ENCODE data around the gene MYO9A. TPM values are rescaled to one million over a fixed set of nuclear protein-coding genes. Genes with fewer than 3 reads are reported as not detected.

Gene MYO9A
- total RNA-seq, 4 donors from 2014 or later = 88.5 to 183 (median 115) TPM

DNA sequence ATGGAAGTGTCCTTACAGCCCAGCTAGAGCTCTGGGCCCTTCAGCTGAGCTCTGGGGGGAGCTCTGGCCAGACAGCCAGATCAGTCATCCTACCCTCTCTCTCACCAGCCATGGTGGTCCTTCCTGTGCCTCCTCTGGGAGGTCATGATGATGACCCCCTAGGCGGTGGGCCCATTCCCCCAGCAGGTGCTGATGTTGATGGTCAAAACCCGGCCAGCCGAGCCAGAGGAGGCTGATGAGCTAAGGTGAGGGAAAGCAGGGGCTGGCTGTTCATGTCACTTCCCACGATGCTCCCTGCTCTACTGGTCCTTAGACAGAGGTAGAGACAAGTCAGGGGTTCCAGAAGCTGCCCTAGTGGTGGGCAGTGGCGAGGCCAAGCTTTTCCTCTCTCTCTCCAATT lies 44.6 kb upstream of the MYO9A start:
- intact Hi-C loops (cut with DNase I) = no loop called here
- H3K36me3 ChIP-seq = no peaks in the 10 kb centered on the region
- WGBS, 2 donors = 96 to 97% methylated on average over 5 of the region's 5 CpGs
- peak overlapping the region in 2 of 3 donors; percentile 76 to 77 for H3K27ac ChIP-seq
- H3K9me3 ChIP-seq = no peaks in the 10 kb centered on the region
- TF ChIP-seq, protein P1, sequence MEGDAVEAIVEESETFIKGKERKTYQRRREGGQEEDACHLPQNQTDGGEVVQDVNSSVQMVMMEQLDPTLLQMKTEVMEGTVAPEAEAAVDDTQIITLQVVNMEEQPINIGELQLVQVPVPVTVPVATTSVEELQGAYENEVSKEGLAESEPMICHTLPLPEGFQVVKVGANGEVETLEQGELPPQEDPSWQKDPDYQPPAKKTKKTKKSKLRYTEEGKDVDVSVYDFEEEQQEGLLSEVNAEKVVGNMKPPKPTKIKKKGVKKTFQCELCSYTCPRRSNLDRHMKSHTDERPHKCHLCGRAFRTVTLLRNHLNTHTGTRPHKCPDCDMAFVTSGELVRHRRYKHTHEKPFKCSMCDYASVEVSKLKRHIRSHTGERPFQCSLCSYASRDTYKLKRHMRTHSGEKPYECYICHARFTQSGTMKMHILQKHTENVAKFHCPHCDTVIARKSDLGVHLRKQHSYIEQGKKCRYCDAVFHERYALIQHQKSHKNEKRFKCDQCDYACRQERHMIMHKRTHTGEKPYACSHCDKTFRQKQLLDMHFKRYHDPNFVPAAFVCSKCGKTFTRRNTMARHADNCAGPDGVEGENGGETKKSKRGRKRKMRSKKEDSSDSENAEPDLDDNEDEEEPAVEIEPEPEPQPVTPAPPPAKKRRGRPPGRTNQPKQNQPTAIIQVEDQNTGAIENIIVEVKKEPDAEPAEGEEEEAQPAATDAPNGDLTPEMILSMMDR (IDR thresholded peaks at IDR 0.05) = no peak
- no peak for TF ChIP-seq POLR2A (IDR thresholded peaks at IDR 0.05)
- no peak for DNase-seq
- H3K27me3 ChIP-seq = no peaks in the 10 kb centered on the region
- no peak overlapping the region for H3K4me3 ChIP-seq (replicated peaks in 1 of 3)
- H3K4me1 ChIP-seq = peaks cover 6 to 14% of the 10 kb centered on the region in 2 donors

- 75 to 85% methylated on average over 7 of the region's 7 CpGs for WGBS, 2 donors
These were observed 43.6 kb upstream of the MYO9A start for GRCh38 chr15:72161361-72162132.

GRCh38 chr15:72160696-72161245 lies 42.8 kb upstream of the MYO9A start:
- no peaks in the 10 kb centered on the region for H3K9me3 ChIP-seq
- 91 to 93% methylated on average over 3 to 5 of the region's 5 CpGs for WGBS, 2 donors
- H3K27me3 ChIP-seq = no peaks in the 10 kb centered on the region
- TF ChIP-seq, protein P1 (IDR thresholded peaks at IDR 0.05) = no peak
- no peak for TF ChIP-seq POLR2A (IDR thresholded peaks at IDR 0.05)
- intact Hi-C loops (cut with DNase I) = no loop called here
- DNase-seq = no peak
- peaks cover 17 to 20% of the 10 kb centered on the region in 2 donors for H3K4me1 ChIP-seq
- peak overlapping the region; percentile 69 to 77 (median 76) for H3K27ac ChIP-seq
- H3K4me3 ChIP-seq (replicated peaks in 1 of 3) = no peak overlapping the region
- H3K36me3 ChIP-seq = no peaks in the 10 kb centered on the region

More at GRCh38 chr15:72161361-72162132, 43.6 kb upstream of the MYO9A start:
- intact Hi-C loops (cut with DNase I) = no loop called here
- TF ChIP-seq, protein P1 (IDR thresholded peaks at IDR 0.05) = no peak
- TF ChIP-seq POLR2A (IDR thresholded peaks at IDR 0.05) = no peak
- Histone ChIP-seq H3K4me3 (replicated peaks in 1 of 3) (no peak overlapping the region), H3K27me3 (no peaks in the 10 kb centered on the region), H3K4me1 (peaks cover 13 to 20% of the 10 kb centered on the region in 2 donors), H3K27ac (peak overlapping the region; percentile 69 to 77 (median 76)), H3K9me3 (no peaks in the 10 kb centered on the region), H3K36me3 (no peaks in the 10 kb centered on the region)
- DNase-seq = no peak

DNA sequence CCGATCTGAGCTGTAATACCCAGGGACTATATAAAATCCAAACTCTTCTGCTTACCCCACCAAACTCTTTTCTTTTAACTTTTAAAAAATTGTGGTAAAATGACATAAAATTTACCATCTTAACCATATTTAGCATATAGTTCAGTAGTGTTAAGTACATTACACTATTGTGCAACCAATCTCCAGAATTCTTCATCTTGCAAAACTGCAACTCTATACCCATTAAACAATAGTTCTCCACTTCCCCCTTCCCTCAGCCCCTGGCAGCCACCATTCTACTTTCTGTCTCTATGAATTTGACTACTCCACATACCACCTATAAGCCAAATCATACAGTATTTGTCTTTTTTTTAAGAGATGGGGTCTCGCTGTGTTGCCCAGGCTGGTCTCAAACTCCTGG lies 39.0 kb upstream of the MYO9A start:
- Histone ChIP-seq H3K9me3 (no peaks in the 10 kb centered on the region), H3K36me3 (no peaks in the 10 kb centered on the region), H3K27ac (peak overlapping the region; percentile 89 to 92 (median 91)), H3K4me1 (peaks cover 36 to 48% of the 10 kb centered on the region in 2 donors), H3K4me3 (replicated peaks in 1 of 3) (peak overlapping the region in 1 of 3 donors; percentile 4), H3K27me3 (no peaks in the 10 kb centered on the region)
- no peak for TF ChIP-seq POLR2A (IDR thresholded peaks at IDR 0.05)
- TF ChIP-seq, protein P1 (IDR thresholded peaks at IDR 0.05) = no peak
- 86 to 95% methylated on average over 2 of the region's 2 CpGs for WGBS, 2 donors
- intact Hi-C loops (cut with DNase I) = loop anchor here (5.0 kb wide), 1 partner anchor 410 kb away; no protein-coding TSS in a partner anchor
- no peak for DNase-seq

Data from thyroid gland (tissue), 4 donors.